OCI-LY1 (cell line): ENCODE measurements around the gene GLTPD2.

Experiments used
- CTCF ChIP-seq: fragments of 200-600 bp; sonication (generic), shearing (Covaris generic); IDR thresholded peaks from 2 replicates; pipeline ENCODE4 v1.5.1; 2017; ENCODE audit warnings: mild to moderate bottlenecking, antibody characterized with exemption, low read length, moderate library complexity, mixed read lengths
- EZH2 ChIP-seq: fragments of 200-600 bp; sonication (generic), shearing (Covaris generic); IDR thresholded peaks from 2 replicates; pipeline ENCODE4 v1.8.0; 2017; ENCODE audit warnings: borderline replicate concordance, mixed run types, mild to moderate bottlenecking, antibody characterized with exemption, low read length, moderate library complexity, mixed read lengths

GRCh38 chr17:4812690-4813089 lies 23.9 kb downstream of the GLTPD2 start:
- TF ChIP-seq CTCF (no peak), EZH2 (no peak)
